Stimulated activated CD4-positive, alpha-beta T cell treated with anti-CD3 and anti-CD28 coated beads, Interleukin-15, amount 100 ng/mL, for 24 hours (primary cell): ENCODE data around the gene TCTN2.

ENCODE experiments used
- DNase-seq: peaks from one replicate; pipeline ENCODE4 v3.0.0-alpha.2; 2020

TCTN2 gene

DNA sequence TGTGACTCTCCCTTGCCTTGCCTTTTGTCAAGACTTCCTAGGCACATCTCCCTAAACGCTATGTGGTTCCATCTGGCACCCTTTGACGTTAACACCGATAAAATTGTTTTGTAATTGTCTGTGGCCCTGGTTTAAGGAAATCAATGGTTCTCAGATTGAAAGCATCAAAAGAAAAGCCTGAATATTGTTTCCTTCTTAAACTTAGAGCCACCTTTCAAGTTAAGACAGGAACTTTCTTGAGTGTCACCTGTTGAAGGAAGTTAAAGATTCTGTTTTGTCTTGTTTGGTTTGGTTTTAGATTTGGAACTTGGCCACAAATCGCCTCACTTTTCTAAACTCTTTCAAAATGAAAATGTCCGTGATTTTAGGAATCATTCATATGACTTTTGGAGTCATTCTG, 76.4 kb downstream of the TCTN2 start:
- no peak for DNase-seq

DNA sequence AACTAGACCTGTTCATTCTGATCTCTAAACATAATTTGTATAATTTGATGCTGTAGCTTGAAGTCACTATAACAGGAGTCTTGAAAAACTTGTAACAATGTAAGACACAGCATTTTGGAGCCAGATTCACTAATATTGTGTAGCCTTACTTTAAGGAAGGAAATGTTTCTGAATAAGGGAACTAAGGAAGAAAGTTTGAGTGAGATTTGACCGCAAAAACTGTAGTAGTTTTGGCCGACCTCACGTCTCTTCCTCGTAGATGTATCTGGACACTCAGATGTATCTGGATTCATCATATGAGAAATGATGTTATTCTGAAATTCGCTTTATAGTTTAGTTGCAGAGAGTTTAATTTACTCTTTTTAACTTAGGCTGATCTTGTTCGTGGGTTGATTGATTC, 77.2 kb downstream of the TCTN2 start:
- no peak for DNase-seq

DNA sequence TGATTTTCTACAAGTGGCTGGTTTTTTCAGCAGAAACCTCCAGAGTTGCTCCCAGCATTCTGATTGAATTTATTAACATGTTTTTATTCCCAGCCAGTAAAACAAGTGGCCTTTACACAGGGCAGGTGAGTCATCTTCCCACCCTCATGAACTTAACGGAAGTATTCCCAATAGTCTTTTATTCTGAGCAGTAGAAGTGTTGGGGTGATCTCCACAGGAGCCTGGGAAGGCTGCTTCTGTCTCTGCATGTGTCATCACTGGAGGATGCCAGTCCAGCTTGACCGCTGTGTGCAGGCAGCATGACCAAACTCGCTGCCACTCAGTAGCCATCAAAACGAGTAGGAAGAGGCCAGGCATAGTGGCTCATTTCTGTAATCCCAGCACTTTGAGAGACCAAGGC, 77.7 kb downstream of the TCTN2 start:
- no peak for DNase-seq

DNA sequence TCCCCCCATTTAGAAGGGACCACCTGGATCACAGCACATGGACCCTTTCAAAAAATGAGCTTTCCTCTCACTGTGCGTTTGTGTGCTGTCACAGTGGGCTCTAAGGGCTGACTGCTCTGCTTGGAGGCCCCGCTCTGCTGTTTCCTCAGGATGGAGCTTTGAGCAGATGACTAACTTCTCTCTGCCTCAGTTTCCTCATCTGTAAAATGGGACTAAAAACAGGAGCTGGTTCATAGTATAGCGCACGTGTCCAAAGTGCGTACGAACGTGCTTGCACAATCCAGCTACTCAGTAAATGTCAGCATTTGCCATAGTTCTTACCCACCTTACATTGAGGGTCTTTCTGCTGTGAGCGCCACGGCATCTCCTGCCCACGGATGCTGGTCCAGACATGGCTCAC, 78.4 kb downstream of the TCTN2 start:
- DNase-seq, result no peak

DNA sequence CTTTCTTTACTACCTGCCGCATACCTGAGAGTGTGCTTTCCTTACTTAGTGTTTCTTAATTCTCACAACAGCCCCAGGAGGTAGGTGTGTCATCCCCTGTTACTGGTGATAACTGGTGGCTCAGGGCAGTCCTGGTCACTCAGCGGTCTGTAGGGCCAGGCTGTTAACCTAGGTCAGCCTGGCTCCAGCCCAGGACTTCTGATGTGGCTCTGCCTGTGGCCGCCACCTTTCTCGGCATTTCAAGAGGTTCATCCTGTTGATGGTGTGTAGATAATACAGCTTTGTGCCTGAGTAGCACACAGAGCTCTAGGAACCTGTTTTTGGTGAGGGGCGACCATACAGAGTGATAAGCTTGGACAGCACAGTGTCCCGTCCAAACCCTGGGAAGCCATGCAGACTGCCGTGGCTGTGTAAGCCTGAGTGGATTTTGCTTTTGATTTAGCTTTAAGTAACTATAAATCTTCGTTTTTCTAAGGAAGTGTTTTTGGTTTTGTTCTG, 79.3 kb downstream of the TCTN2 start:
- DNase-seq, result no peak

DNA sequence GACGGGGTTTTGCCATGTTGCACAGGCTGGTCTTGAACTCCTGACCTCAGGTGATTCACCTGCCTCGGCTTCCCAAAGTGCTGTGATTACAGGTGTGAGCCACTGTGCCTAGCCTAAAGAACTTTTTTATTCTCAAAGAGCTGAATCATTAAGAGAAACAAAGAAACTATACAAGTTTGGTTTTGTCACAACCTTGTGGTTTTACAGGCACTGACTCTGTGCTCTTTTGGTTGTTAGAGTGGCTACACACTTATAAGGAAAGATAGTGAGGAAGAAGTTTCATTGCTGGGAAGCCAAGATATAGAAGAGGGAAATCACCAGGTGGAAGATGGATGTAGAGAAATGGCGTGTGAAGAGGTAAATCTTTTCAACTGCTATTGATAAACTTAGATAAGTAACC, 81.1 kb downstream of the TCTN2 start:
- DNase-seq, result no peak

DNA sequence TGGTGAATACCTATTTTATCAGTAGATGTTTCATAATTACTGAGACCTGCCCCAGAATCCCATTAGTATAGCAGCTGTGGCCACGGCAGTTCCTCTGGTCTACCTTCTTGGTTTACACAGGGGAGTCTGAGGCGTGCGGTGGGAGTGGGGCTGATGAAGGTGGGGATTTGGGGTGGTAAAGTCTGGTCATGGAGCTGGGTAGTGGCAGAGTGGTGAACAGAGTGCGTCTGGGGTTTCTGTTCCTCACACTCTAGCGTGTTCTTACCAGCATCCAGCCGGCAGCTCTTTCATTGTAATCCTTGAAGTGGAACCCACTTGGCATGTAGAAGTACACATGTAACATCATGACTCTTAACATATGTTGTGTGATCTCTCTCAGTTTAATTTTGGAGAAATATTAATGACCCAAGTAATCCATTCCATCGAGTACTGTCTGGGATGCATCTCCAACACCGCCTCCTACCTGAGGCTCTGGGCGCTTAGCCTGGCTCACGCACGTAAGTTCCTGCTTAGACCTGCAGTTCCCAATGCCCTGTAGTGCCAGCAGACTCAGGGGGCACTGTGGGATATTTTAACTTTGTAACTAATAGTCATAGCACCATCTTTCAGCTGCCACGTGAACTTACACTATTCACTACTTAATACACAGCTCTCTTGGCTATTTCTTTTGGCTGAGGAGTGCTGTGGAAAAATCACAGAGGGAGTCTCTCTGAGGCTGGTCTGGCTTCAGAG, 83.3 kb downstream of the TCTN2 start:
- no peak for DNase-seq

DNA sequence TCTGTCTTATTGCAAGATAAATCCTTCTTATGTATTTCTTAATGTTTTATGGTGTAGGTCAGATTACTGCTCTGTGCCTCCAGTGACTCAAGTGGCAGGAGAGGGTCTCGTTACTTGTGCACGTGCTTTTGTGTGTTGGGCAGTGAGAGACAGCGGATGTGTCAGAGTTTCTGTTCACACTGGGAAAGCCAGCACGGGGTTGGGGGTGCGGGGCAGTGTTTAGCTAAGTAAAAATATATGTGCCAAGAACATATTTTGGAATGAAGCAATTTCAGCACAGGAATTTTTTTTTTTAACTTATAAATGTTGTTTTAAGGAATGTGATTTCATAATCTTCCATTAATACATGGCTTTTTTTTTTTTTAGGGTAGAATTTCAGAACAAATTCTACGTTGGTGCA, 86.6 kb downstream of the TCTN2 start:
- DNase-seq, result no peak
